DND-41 (cell line): ENCODE results near the gene GPC6.

Source experiments
- EZH2 ChIP-seq: IDR thresholded peaks from 3 replicates; pipeline ENCODE4 v1.6.1; 2012; ENCODE audit warnings: borderline replicate concordance, low read depth, mild to moderate bottlenecking, moderate library complexity, low read length, inconsistent platforms; ENCODE audit not compliant: severe bottlenecking
- TF ChIP-seq, protein P1 (sequence below): IDR thresholded peaks from 2 replicates; pipeline ENCODE4 v1.5.1; 2012; ENCODE audit warnings: borderline replicate concordance, low read length, moderate library complexity, mild to moderate bottlenecking; ENCODE audit not compliant: poor library complexity, severe bottlenecking; ENCODE audit errors: extremely low read depth

DNA sequence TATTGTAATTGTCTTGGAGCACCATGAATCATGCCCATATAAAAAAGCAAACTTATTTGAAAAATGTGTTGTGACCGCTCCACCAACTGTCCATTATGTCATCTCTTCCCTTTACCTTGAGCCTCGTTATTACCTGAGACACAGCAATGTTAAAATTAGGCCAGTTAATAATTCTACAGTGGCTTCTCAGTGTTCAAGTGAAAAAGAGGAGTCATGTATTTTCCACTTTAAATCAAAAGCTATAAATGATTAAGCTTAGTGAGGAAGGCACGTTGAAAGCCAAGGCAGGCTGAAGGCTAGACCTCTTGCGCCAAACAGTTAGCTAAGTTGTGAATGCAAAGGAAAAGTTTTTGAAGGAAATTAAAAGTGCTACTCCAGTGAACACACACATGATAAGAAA, 210.5 kb downstream of the GPC6 start:
- no peak for TF ChIP-seq EZH2
- TF ChIP-seq, protein P1, sequence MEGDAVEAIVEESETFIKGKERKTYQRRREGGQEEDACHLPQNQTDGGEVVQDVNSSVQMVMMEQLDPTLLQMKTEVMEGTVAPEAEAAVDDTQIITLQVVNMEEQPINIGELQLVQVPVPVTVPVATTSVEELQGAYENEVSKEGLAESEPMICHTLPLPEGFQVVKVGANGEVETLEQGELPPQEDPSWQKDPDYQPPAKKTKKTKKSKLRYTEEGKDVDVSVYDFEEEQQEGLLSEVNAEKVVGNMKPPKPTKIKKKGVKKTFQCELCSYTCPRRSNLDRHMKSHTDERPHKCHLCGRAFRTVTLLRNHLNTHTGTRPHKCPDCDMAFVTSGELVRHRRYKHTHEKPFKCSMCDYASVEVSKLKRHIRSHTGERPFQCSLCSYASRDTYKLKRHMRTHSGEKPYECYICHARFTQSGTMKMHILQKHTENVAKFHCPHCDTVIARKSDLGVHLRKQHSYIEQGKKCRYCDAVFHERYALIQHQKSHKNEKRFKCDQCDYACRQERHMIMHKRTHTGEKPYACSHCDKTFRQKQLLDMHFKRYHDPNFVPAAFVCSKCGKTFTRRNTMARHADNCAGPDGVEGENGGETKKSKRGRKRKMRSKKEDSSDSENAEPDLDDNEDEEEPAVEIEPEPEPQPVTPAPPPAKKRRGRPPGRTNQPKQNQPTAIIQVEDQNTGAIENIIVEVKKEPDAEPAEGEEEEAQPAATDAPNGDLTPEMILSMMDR = no peak
